B cell (primary cell): ENCODE data around the gene ASPRV1.
A peak's percentile ranks its signal among the peaks of the same experiment; 100 is the strongest.

Experiments used
- CTCF ChIP-seq: fragments of 200-600 bp; IDR thresholded peaks from one replicate; pipeline ENCODE4 v1.8.0; 2022; ENCODE audit warnings: antibody characterized with exemption, mild to moderate bottlenecking
- EZH2 ChIP-seq: IDR thresholded peaks from 2 replicates; pipeline ENCODE4 v1.6.1; 2012; ENCODE audit warnings: borderline replicate concordance, low read depth, mild to moderate bottlenecking, moderate library complexity, low read length; ENCODE audit not compliant: insufficient read depth, poor library complexity, severe bottlenecking

- TF ChIP-seq CTCF (peak; percentile 84), EZH2 (no peak)
Observed at GRCh38 chr2:69911985-69912563, 49.4 kb downstream of the ASPRV1 start.
